8988T (cell line): Measurements from ENCODE around the gene SMCO4.

Experiments
- DNase-seq: peaks from one replicate; pipeline ENCODE4 v3.0.0; 2011

Gene SMCO4

DNA sequence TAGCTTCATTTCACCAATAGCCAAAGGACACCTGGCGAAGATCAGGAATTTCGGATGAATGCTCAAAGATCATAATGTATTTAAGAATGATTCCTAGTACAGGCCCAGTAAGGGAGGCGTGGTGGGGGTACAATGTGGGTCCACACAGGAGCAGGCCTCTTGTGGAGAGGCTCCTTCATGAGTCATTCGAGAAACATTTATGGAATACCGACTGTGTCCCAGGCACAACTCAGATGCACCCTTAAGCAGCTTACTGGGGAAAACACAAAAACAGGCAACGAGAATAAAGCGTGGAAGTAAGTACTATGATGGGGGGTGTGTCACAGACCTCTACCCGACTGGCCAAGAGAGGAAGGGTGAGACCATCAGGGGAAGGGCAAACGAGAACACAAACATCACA lies 44.5 kb downstream of the SMCO4 start:
- DNase-seq: peak; percentile 47

DNA sequence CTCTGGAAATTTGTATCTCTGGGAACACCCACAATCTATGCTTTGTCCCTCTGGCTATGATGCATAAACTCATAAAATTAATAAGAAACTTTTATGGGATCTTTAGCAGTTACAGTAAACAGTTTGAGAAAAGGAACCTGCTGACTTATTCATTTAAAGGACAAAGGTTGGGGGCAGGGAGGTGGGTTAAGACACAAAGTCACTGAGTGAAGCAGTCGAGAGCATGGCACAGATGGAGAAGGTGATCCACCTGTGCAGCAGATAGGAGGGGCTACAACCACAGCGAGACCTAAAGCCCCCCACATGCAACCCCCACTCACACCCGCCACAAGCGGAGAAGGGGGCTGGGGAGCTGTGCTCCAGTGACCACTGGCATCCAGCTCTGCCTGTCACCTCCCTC lies 45.0 kb downstream of the SMCO4 start:
- DNase-seq: no peak

DNA sequence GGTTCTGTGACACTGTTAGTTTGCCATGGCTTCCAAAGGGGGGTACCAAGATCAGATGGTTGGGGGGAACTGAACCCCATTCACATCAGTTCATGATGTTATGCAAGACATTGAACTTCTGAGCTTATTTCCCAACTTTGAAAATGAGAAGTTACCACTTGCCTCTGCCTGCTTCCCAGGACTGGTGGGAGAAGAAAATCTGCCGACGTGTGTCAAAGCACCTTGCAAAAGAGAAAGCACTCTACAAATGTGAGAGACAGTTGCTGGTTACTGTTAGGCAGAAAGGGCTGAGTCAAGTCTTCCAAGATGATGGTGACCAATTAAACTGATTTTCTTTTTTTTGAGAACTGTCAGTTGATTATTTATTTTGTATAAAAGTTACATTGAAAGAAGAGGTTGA lies 45.6 kb downstream of the SMCO4 start:
- no peak for DNase-seq

DNA sequence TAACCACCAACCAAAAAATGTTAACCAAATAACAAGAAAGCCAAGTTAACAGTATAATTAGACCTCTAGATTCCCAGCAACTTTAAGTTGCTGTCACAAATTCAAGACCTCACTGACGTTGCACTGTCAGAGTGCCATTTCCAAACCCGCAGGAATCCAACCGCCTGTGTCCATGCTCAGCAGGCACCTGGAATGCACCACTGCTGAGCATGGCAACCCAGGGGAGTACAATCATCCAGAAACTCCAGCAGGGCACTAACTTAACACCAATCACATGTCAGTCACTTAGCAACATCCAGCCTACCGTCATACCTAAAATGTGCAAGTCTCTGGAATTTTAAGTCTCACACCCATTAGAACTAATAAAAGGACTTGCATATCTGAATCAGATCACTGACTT lies 48.8 kb downstream of the SMCO4 start:
- no peak for DNase-seq

DNA sequence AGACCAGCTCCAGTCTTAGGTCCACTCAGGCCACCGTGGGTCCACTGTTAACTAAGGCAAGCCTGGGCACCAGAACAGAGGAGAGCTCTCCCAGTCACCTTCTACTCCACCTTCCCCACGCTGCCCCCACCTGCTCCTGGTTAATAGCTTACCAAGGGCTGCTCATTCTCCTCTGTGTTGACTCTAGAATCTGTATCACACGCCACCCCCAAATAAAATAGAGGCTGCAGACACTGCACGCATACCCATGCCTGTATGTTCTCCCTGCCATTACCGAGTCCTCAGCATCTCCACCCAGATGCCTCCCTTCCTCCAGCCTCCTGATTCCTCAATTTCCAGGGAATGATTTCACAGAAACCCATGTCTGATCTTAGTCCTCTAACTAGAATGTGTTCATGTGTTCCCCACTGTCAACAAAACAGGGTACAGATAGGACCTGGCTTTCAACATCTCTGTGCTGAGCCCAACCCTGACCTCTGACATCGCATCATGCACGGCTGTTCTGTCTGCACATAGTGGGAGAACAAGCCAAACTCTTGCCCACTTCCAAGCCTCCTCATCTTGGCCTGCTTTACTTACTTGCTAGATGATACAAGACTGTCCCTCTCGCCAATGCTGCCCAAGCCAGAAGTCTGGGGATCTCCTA lies 49.8 kb downstream of the SMCO4 start:
- no peak for DNase-seq

DNA sequence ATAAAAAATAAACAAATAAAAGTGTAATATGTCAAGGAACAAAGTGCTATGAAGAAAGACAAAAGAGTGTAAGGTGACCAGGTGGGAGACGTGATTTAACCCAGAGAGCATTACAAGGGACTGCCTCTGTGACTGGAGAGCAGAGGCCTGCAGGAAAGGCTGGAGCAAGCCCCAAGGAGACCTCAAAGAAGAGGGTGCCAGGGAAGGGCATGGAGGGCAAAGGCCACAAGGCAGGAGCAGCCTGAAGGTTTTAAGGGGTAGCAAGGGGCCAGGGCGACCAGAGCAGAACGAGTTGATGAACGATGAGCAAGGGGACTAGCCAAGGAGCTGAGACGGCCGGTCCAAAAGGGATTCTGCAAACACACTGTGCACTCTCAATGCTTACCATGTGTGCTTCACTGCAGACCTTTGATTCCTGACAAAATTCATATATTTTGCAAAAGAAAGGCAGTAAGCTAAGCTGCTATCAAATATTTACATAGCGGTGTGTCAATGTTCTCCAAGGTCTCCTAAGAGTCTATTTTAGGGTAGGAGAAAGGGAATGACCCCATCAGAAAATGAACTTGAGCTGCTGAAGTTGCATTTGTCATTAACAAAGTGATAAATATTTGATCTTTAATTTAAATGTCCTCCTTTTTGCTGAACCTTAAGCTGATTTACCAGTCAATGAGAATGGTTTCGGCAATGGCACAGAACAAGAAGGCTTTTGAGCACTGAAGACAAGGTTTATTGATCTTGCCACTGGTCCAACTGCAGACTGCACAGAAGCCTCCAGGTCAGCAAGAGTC lies 50.5 kb downstream of the SMCO4 start:
- DNase-seq: no peak

DNA sequence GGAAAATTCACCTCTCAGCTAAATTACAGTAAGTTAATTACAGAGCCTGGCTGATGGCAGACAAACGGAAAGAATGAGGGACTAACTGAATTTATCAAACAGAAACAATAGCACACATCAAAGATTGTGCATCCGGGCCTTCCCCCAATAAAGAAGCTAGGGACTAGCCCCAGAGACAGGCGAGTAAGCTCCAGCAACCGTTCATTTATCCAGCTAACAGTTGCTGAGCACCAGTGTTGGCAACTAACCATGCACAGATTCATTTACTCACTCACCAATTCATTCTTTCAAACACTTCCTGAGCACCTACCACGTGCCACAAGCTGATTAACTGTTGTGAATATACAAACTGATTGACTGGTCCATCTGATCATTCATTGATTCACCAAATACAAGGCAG lies 51.2 kb downstream of the SMCO4 start:
- no peak for DNase-seq

DNA sequence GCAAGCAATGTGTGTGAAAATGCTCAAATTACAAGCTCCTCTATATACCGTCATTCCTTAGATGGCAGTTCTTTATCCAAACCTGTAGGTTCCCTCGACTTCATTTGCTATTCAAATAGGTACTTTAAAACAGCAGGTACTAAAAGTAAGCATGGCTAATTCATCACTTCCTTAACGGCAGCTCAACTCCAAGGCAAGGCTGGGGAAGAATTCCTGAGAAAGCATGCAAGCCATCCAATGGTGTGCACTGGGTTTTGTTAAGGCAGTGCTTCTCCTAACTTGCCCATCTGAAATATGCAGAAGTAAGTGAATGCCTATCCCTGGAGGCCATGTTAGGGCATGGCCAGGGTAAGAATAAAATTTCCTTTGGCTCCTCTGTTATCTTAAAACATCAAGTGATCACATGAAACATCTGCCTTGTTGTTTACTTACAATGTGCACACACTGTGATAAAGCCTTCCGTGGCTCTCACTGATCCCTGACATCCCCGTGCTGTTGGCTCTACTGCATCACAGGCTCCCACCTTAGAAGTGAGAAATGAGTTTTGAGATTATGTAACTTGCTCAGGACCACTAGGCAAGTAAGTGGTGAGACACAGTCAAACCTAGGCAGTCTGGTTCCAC lies 52.1 kb downstream of the SMCO4 start:
- DNase-seq: no peak

DNA sequence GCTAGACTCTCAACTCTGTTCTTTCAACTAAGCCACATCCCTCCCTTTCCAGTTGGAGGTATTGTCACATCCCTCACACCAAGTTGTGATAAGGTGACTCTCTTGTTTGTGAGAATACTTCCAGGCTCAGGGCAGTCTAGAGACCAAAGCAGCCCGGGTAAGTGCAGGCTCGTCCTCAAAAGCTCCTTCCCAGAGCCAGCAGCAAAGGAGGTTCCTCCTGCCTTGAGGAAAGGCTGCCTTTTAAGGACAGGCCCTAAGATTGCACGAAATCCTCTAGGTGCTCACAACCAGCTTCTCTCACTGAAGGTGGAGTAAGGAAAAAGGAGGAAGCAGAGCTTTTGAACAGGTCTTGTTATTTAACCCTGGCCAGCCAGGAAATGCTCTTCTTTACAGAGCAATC lies 53.4 kb downstream of the SMCO4 start:
- DNase-seq: no peak

DNA sequence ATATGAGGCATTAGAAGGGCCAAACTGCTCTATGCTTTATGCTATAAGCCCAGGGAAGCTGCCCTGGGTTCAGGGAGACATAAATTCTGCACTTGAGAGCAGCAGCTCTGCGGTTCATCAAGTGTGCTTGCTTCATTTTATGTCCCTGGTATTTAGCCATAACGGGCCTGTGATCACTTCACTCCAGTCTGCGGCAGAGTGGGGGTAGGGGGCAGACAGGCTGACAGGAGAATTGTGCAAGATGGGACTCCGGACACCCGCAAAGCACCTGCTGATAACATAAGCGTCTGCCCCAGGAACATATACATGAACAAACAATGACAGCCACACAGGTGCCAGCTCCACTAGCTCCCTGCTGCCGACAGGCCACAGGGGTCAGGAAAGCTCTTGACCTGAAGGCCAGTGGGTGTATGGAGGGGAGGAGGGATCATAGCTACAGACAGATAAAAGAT lies 56.1 kb downstream of the SMCO4 start:
- DNase-seq: no peak

DNA sequence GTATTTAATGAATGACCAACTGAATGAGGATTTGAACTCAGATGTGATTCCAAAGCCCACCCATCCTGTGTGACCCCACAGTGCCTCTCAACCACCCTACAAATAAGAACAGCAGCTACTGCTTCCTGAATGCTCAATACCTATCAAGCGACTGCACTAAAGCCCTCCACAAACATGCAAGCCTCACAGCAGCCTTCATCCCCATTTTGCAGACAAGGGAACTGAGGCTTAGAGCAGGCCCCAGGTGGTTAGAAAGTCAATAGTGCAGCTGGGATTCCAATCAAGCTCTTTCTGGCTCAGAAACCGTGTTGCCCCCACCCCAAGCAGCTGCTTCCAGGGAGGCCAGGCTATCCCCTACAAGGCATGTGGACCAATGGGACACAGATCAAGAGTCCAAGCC lies 57.2 kb downstream of the SMCO4 start:
- DNase-seq: no peak

DNA sequence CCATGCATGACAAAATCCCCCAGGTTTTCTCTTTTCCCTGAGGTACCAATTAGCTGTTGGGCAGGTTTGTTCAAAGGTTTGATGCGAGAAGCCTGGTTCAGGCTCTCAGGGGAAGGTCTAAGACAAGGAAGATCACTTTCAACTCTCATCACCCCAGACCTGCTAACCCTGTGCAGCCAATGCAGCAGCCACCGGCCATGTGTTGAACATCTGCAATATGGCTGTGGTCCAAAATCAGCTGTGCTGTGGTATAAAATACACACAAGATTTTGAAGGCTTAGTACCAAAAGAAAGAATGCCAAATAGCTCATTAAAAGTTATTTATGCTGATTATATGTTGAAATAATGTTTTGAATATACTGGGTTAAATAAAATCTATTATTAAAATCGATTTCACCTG lies 58.5 kb downstream of the SMCO4 start:
- DNase-seq: no peak

DNA sequence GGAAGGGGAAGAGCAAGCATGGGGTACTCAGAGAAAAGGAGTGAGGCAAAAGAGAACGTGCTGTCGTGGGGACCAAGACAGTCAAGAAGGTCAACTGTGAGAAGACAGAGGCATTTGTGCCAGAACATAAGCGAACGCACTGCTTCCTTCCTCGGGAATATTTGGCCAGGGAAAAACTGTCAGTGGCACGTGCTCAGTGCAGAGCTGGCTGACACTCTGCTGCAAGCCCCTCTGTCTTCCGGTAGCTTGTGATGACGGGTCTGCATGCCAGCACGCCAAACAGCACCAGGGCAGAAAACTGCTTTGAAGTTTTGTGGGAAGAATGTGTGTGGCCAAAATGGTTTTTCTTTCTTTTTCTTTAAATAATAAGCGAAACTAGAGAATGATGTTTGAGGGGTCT lies 60.6 kb downstream of the SMCO4 start:
- no peak for DNase-seq

DNA sequence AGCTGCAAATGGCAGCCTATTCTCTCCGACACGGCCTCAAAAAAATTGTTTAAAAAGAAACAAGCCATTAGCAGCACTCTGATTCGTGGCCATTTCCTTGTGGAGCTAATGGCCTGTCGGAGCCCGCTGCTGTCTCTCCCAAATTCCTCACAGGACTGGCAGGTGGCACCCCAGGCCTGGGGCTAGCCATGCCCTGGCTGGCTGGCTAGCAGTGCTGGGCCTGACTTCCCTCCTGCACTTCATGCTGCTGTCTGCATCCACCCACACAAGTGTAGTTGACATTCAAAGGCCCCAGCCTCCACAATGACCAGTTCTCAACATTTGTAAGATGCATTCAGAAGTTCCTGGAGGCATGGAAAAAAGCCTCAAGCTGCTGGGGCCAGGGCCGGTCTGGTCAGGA lies 61.5 kb downstream of the SMCO4 start:
- DNase-seq: no peak

DNA sequence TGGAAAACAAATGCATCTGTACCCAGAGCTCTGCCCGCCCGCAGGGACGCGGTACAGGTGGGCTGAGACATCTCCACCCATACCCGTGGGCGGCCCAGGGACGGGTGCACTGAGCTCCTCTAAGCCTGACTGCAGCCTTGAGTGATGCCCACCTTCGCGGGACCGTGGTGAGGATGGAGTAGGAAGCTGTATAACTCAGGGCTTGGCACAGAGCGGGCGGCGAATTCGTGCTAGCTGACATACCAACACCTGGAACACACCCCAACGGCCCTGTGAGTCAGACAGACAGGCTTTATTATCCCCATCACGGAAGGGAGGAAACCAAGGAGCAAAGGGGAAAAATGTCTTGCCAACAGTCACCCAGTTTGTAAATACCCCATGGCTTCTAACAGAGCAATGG lies 61.9 kb downstream of the SMCO4 start:
- no peak for DNase-seq

DNA sequence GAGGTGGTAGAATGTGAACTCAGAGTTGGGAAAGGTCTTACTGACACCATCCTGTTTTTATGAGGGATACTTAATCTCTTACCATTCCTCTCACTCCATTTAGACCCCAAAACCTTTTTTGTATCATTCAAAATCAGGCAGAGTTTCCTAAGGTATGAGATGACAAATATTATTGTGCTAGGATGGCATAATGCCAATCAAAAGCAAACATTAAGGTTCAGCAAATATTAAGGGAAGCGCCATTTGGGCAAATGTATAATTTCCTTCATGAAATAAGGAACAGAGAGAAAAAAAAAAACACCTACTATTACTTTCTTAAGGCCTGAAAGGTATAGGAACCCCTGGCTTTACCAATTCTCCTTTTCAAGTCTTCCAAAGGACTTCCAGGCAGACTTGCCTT lies 62.4 kb downstream of the SMCO4 start:
- no peak for DNase-seq

DNA sequence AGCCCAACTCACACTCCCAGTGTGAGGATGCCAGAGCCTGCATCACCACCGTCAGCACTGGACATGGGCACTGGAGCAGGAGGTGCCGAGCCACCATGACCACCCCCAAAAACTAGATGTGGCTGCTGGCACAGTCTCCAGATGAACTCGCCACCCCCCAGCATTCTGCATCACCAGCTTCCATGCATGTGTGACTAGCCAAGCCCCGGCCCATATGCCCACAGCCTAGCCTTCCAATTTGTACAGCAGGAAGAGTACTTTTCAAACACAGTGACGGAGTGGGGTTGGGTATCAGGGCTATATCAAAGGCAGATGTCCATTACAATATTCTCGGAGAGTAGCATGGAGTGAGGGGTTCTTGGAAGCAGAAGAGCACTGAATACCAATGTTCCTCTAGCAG lies 62.9 kb downstream of the SMCO4 start:
- no peak for DNase-seq

DNA sequence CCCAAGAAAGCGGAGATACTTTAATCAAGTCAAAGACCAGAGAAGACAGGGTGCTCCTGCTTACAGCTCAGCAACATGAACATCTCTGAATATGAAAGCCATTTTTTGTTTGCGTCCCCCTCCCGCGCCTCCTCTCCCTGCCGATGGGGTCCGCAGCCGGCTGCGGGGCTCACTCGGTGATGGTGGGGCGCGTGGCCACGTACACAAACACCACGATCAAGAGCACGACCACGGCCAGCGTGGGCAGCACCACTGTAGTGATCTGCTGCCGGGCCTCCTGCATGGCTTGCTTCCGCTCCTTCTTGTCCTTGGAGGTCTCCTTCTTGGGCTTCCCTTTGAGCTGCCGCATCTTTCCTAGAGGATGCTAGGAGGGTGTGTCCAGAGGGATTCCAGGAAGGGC lies 64.3 kb downstream of the SMCO4 start:
- DNase-seq: no peak

DNA sequence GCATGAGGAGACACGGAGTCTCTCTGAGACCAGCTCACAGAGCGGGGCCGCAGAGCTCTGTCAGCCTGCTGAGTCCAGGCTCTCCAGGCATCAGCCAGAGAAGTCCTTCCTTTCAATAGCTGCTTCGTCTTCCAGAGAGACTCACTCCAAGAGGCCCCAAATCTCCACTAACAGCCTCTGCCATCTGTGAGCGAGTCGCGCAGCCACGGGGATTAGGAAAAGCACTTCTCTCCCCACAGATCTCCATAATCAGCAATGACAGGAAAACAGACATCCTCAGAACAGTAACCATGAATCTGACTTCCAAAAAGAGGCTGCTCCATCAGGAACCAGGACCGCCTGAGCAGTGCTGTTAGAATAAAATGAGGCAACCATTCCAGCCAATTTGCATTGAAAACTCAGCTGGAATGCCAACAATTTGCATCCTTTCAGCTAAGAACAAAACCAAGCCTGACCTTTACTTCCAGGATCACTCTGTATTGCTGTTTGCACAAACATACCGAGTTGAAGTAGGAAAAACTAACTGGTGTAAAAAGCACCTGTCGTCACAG lies 65.4 kb downstream of the SMCO4 start:
- no peak for DNase-seq

DNA sequence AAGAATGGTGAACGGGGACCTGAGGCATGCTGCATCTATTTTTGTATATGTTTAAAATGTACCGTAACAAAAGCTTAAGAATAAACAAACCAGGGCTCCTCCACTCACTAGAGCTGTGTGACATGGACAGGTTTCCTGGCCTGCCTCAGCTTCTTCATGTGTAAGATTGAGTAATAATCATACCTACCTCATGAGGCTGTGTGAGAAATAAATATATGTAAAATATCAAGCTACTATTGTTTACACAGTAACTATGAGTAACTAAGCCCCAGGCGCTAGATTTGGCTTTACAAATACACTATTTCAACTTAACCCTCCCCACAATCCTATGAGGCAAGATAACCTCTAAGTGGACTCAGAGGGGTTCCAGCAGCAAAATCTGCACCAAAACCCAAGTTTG lies 66.4 kb downstream of the SMCO4 start:
- no peak for DNase-seq

DNA sequence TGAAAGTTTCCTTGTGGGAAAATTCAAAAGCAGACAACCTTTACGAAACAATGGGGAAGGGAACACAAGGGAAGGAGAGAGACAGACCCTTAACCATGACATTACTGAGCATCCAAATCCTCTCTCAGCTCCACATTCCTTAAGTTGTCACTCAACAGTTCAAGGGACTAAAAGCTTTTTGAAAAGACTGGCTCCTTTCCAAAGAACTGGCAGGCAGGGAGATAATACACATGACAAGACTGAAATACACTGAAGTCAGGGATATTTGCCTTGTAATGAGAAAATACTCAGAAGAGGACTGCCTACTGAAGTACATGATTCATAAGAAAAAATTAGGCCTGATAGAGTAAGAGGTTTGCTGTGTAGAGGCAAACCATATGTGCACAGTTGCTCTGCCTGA lies 69.1 kb downstream of the SMCO4 start:
- no peak for DNase-seq

DNA sequence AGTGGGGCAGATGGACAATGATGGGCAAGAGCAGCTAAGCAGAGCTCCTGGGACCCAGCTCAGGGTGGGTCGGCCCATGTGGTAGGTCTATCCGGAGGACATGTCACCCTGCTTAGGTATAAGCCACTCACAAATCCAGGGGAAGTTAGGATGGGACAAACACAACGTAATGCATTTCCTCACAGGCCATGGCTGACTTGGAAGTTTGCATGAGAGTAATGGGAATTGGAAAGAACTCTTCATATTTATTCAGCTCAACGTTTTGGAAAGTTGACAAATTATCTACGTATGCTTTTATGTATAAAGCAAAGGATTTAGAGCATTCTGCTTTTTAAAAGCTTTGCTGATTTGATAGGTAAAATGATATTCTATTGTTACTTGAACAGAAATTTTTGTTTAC lies 74.9 kb downstream of the SMCO4 start:
- DNase-seq: no peak

DNA sequence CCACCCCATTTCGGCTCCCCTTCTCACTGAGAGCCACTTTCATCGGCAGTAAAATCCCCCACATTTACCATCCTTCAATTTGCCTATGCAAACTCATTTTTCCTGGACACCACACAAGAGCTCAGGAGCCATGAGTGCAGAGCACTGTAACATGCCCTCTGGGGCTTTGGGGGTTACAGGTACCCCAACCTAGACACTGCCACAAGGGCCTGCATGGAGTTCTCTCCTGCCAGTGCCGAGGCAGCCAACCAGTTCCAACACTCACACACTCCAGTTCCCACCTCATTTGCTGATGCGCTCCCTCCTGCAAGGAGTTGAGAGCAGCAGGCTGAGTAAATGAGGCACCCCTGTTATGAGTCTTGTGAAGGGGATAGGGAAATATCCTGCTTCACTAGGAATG lies 76.1 kb downstream of the SMCO4 start:
- no peak for DNase-seq

DNA sequence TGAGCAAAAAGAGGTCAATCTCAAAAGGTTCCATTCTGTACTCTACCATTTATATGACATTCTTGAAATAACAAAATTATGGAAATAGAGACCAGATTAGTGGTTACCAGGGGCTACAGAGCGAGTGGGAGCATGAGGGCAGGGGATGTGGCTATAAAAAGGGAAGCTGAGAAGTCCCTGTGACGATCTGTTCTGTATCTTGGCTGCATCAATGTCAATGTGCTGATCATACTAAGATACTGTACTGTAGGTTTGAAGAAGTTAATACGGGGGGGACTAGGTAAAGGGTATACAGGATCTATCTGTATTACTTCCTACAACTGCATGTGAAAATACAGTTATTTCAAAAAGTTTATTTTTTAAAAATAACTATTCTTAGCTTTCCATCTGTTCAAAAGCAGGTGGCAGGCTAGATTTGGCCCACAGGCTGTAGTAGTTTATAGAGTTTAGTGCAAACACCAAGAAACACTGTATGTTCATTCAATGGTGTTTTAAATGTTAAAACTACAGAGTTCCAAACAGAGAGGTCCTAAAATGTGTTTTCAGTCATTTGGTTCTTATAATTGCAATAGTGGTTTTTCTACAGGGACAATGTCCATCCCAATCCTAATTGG lies 78.2 kb downstream of the SMCO4 start:
- DNase-seq: no peak
